HepG2 (cell line): ENCODE results near the gene CD3D. TPM values are rescaled to one million over a fixed set of nuclear protein-coding genes. Genes with fewer than 3 reads are reported as not detected.
A peak's percentile ranks its signal among the peaks of the same experiment; 100 is the strongest.

Experiments used
- ATAC-seq: fragments of 200-7000 bp; cut with Tn5 transposase; 3 replicates; pipeline ENCODE4 v1.9.1; 2020; ENCODE audit warnings: mild to moderate bottlenecking, moderate library complexity
- Bru-seq: library from RNA; stranded (reverse); fragments of 400-500 nt; gene quantifications from one replicate; lab custom pipeline; 2021; lab: Mats Ljungman, UMichigan
- BruChase-seq, 2 experiments: library from RNA; stranded (reverse); fragments of 400-500 nt; gene quantifications; one replicate each; lab custom pipeline; 2021; lab: Mats Ljungman, UMichigan
- BruUV-seq: library from RNA; stranded (reverse); fragments of 400-500 nt; replicated peaks from 2 replicates; lab custom pipeline; 2021; lab: Mats Ljungman, UMichigan
- CTCF ChIA-PET: fragments of 300-600 bp; formaldehyde crosslinking; extraction: SDS; loops from one replicate; lab custom pipeline; 2021; ENCODE audit warnings: low total read pairs, inconsistent platforms, low intra/inter-chr PET ratio; lab: Yijun Ruan, JAX
- POLR2A ChIA-PET: fragments of 350-600 bp; sonication (Branson Sonifier 250); formaldehyde crosslinking; loops from one replicate; lab custom pipeline; 2020; ENCODE audit warnings: antibody characterized with exemption, inconsistent platforms; lab: Yijun Ruan, JAX
- DNase-seq: peaks from one replicate; pipeline ENCODE4 v3.0.0-alpha.2; 2015; ENCODE audit warnings: low spot score
- FAIRE-seq: peaks from 3 replicates; lab custom pipeline; 2011; peaks lifted over from hg19 to GRCh38; lab: Jason Lieb, UNC
- H2AFZ ChIP-seq: one replicate; pipeline ENCODE4 v1.6.1; 2011; ENCODE audit warnings: low read length, inconsistent platforms
- H3K27ac ChIP-seq: fragments of 300-600 bp; 3 replicates; pipeline ENCODE4 v1.8.0; 2011; ENCODE audit warnings: mixed run types, mild to moderate bottlenecking, mixed read lengths, low read length, inconsistent platforms; ENCODE audit not compliant: insufficient read depth; ENCODE audit errors: extremely low read length
- H3K27me3 ChIP-seq, 2 experiments: fragments of 200-600 bp in 1 of 2; 2 replicates in 1 of 2; 3 replicates in 1 of 2; pipeline versions ENCODE4 v1.6.0 to v1.8.0; 2011; ENCODE audit warnings: low read length in 2 of 2, mild to moderate bottlenecking in 2 of 2, moderate library complexity in 2 of 2, inconsistent platforms in 1 of 2; ENCODE audit not compliant: insufficient read depth in 2 of 2, control insufficient read depth in 1 of 2
- H3K36me3 ChIP-seq, 2 experiments: fragments of 200-600 bp in 1 of 2; replicated peaks in 1 of 2; 2 replicates in 1 of 2; 3 replicates in 1 of 2; pipeline versions ENCODE4 v1.5.1 to v1.8.0; 2011; ENCODE audit warnings: low read length in 2 of 2, inconsistent platforms in 1 of 2; ENCODE audit not compliant: insufficient read depth in 2 of 2, control insufficient read depth in 1 of 2
- H3K4me1 ChIP-seq: 2 replicates; pipeline ENCODE4 v1.5.1; 2012; ENCODE audit warnings: low read length, inconsistent platforms; ENCODE audit not compliant: insufficient read depth
- H3K4me2 ChIP-seq: 2 replicates; pipeline ENCODE4 v1.6.0; 2011; ENCODE audit warnings: low read depth, low read length, inconsistent platforms
- H3K4me3 ChIP-seq, 3 experiments: fragments of 200-600 bp in 1 of 3; sonication (generic), shearing (Covaris generic) in 1 of 3; replicated peaks in 1 of 3; 2 replicates each; pipeline ENCODE4 v1.5.1; 2011 to 2016; ENCODE audit warnings: low read length in 3 of 3, inconsistent platforms in 2 of 3, low read depth in 2 of 3, mild to moderate bottlenecking in 2 of 3, control low read depth in 1 of 3, mixed read lengths in 1 of 3; ENCODE audit not compliant: insufficient read depth in 1 of 3
- H3K79me2 ChIP-seq: one replicate; pipeline ENCODE4 v1.6.1; 2011; ENCODE audit warnings: low read length, inconsistent platforms; ENCODE audit not compliant: insufficient read depth
- H3K9ac ChIP-seq: 2 replicates; pipeline ENCODE4 v1.6.0; 2011; ENCODE audit warnings: mild to moderate bottlenecking, low read depth, low read length, inconsistent platforms; ENCODE audit not compliant: insufficient read depth
- H3K9me3 ChIP-seq: 2 replicates; pipeline ENCODE4 v1.5.1; 2012; ENCODE audit warnings: mild to moderate bottlenecking, low read length
- H4K20me1 ChIP-seq: 2 replicates; pipeline ENCODE4 v1.6.0; 2011; ENCODE audit warnings: inconsistent platforms, mild to moderate bottlenecking, low read length, moderate library complexity; ENCODE audit not compliant: insufficient read depth
- ETV5 ChIP-seq: IDR thresholded peaks from 2 replicates; pipeline ENCODE4 v1.6.1; 2018; ENCODE audit warnings: missing biosample characterization, missing genetic modification reagents, inconsistent platforms, borderline replicate concordance
- FOSL2 ChIP-seq: sonication (generic); formaldehyde crosslinking; IDR thresholded peaks from 2 replicates; pipeline ENCODE4 v1.4.0; 2020; ENCODE audit warnings: missing genetic modification reagents
- MEIS2 ChIP-seq: sonication (generic); formaldehyde crosslinking; IDR thresholded peaks from 2 replicates; pipeline ENCODE4 v1.9.0; 2021; ENCODE audit warnings: mild to moderate bottlenecking, missing genetic modification reagents
- PTBP1 ChIP-seq: fragments of 200-400 bp; formaldehyde crosslinking; IDR thresholded peaks from 2 replicates; pipeline ENCODE4 v1.6.1; 2018; ENCODE audit warnings: low read length, low read depth; ENCODE audit not compliant: poor library complexity, severe bottlenecking
- ZBTB3 ChIP-seq: sonication (generic); formaldehyde crosslinking; IDR thresholded peaks from 2 replicates; pipeline ENCODE4 v1.4.0; 2020; ENCODE audit warnings: low read depth, mild to moderate bottlenecking, moderate library complexity, missing genetic modification reagents, borderline replicate concordance
- ZNF235 ChIP-seq: sonication (generic); formaldehyde crosslinking; IDR thresholded peaks from 2 replicates; pipeline ENCODE4 v1.8.1; 2023; ENCODE audit warnings: mild to moderate bottlenecking, missing genetic modification reagents, borderline replicate concordance
- ZNF281 ChIP-seq: sonication (generic); formaldehyde crosslinking; IDR thresholded peaks from 2 replicates; pipeline ENCODE4 v1.4.0; 2020; ENCODE audit warnings: missing genetic modification reagents, borderline replicate concordance
- ZNF317 ChIP-seq: sonication (generic); formaldehyde crosslinking; IDR thresholded peaks from 2 replicates; pipeline ENCODE4 v1.5.0; 2020; ENCODE audit warnings: mild to moderate bottlenecking, missing genetic modification reagents
- whole genome bisulfite sequencing: methylation state at CpG from one replicate; pipeline ENCODE4 v1.1.6; 2017; ENCODE audit warnings: low lambda C conversion rate; 5-methylcytosine and 5-hydroxymethylcytosine counted together
- in situ Hi-C: cut with HindIII; loops from 2 replicates; pipeline ENCODE4 v1.10.0; 2017; ENCODE audit warnings: low pct_unique_long_range_greater_than_20kb; ENCODE audit not compliant: extremely low pct_ligation_motif_present
- intact Hi-C: fragments of 100-400 bp; cut with micrococcal nuclease; formaldehyde crosslinking; loops from one replicate; pipeline ENCODE4 v1.10.0; 2022; ENCODE audit not compliant: unreplicated experiment
- long read RNA-seq, 2 experiments: library from RNA in 1 of 2; library from polyadenylated mRNA in 1 of 2; stranded (forward) in 1 of 2; unstranded in 1 of 2; transcript quantifications; one replicate each; pipeline ENCODE4 v2.0.0, GENCODE V29; 2019 to 2022
- polyA minus RNA-seq, 3 experiments: library from RNA; depleted of rRNA, polyadenylated mRNA; stranded (reverse); fragments of >200 nt; gene quantifications; 2 replicates each; pipeline ENCODE4 v1.2.3, GENCODE V29; 2011; ENCODE audit warnings: low replicate concordance in 1 of 3
- polyA plus RNA-seq, 8 experiments: library from polyadenylated mRNA; depleted of rRNA in 3 of 8; stranded (reverse) in 7 of 8; unstranded in 1 of 8; fragments of >200 nt; fragmentation: Illumina TruSeq in 4 of 8; extraction: Trizol in 4 of 8; gene quantifications; 2 replicates each; pipeline versions ENCODE4 v1.2.1 to v1.2.3, GENCODE V29; 2011 to 2016; ENCODE audit warnings: low read depth in 4 of 8, missing spikeins in 1 of 8, mixed read lengths in 1 of 8; ENCODE audit not compliant: insufficient read depth in 1 of 8
- total RNA-seq, 5 experiments: library from RNA; depleted of rRNA; stranded (reverse); fragments of >200 nt; fragmentation: Illumina TruSeq; extraction: Trizol; gene quantifications; 2 replicates each; pipeline ENCODE4 v1.2.3, GENCODE V29; 2016; ENCODE audit warnings: low read depth in 1 of 5

CD3D gene
- total RNA-seq (2016; rRNA removed; fragmentation: Illumina TruSeq; extraction: Trizol) (0.25 and 0.66 TPM in 2 replicates), polyA plus RNA-seq (2011; rRNA removed) (6.6 and 7.2 TPM in 2 replicates), polyA minus RNA-seq (2011; rRNA and poly(A)+ RNA removed; ENCODE audit: low replicate concordance) (0.23 and 2.9 TPM in 2 replicates), Bru-seq, nascent RNA (percentile 25 among the genes with signal in this experiment), BruChase-seq, experiment 1, labeled RNA remaining after a 6-hour chase (percentile 15 among the genes with signal in this experiment), BruChase-seq, experiment 2, labeled RNA remaining after a 2-hour chase (not detected)
- not detected in 2 replicates for total RNA-seq (2016; cell fraction: cytosol; rRNA removed; fragmentation: Illumina TruSeq; extraction: Trizol; ENCODE audit: low read depth)
- 0.30 and 0.58 TPM in 2 replicates for total RNA-seq (2016; cell fraction: insoluble cytoplasmic fraction; rRNA removed; fragmentation: Illumina TruSeq; extraction: Trizol)
- total RNA-seq (2016; cell fraction: membrane; rRNA removed; fragmentation: Illumina TruSeq; extraction: Trizol) = not detected in 2 replicates
- total RNA-seq (2016; cell fraction: nucleus; rRNA removed; fragmentation: Illumina TruSeq; extraction: Trizol) = 0.81 TPM in 1 of 2 replicates, not detected in the other
- polyA plus RNA-seq (2011; cell fraction: cytosol; rRNA removed) = 5.8 and 6.4 TPM in 2 replicates
- 1.00 and 1.8 TPM in 2 replicates for polyA plus RNA-seq (2011; cell fraction: nucleus; rRNA removed)
- 1.5 and 2.9 TPM in 2 replicates for polyA plus RNA-seq (2012)
- polyA plus RNA-seq (2016; cell fraction: cytosol; fragmentation: Illumina TruSeq; extraction: Trizol; ENCODE audit: low read depth) = 0.12 TPM in 1 of 2 replicates, not detected in the other
- 0.40 and 0.81 TPM in 2 replicates for polyA plus RNA-seq (2016; cell fraction: insoluble cytoplasmic fraction; fragmentation: Illumina TruSeq; extraction: Trizol; ENCODE audit: low read depth)
- not detected in 2 replicates for polyA plus RNA-seq (2016; cell fraction: membrane; fragmentation: Illumina TruSeq; extraction: Trizol; ENCODE audit: low read depth)
- polyA plus RNA-seq (2016; cell fraction: nucleus; fragmentation: Illumina TruSeq; extraction: Trizol; ENCODE audit: insufficient read depth, low read depth) = 1.3 TPM in 1 of 2 replicates, not detected in the other
- polyA minus RNA-seq (2011; cell fraction: cytosol; rRNA and poly(A)+ RNA removed) = 1.3 and 4.3 TPM in 2 replicates
- polyA minus RNA-seq (2011; cell fraction: nucleus; rRNA and poly(A)+ RNA removed) = not detected in 2 replicates
- long read RNA-seq, experiment 1, transcript CD3D-201 (5 exons, 861 nt) = major isoform, 6 of 6 reads
- long read RNA-seq, experiment 1, partial matches to known transcripts = 0 of 6 reads
- long read RNA-seq, experiment 1, other reads (novel, unspliced or antisense) = 0 of 6 reads
- long read RNA-seq, experiment 2, partial matches to known transcripts = 0 of 2 reads
- long read RNA-seq, experiment 2, other reads (novel, unspliced or antisense) = 0 of 2 reads

DNA sequence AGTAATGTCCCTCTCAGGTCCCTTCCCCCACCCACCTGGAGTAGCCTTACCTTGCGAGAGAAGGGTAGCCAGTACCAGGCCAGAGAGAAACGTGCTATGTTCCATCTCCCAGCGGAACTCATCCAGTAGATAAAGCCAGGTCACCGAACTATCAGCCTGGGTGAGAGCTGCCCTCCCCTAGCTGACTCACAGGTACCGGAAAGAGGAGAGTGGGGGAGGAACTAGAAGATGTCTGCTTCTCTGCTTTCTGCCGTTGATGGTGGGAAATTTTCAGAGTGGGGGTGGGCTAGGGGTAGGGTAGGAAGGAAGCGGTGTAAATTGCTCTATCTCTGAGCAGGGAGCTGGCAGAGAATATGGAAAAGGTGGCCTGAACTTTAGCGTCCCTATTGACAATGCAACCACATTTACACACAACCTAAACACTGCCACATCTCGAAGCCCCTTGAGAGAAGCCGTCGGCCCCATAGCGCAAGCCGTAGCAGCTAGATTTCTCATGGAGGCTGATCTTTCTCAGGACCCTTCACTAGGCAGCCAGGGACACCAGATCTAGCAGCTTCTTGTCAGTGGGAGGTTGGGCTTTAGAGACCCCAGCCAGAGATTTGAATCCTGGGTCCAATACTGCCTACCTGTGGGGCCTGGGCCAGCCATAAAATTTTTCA, at the start of gene CD3D:
Gene CD3D, minus strand, starts transcription at position 203 of the 659 bp plus-strand sequence. Its CDS starts 98 bp downstream, at position 105.
- intact Hi-C loops (no loop called here), in situ Hi-C loops (no loop called here)
- Histone ChIP-seq H3K4me1 (peaks cover 34% of the 10 kb centered on the region), H3K9ac (no peak within 1 kb of the TSS), H3K27me3 (peaks cover 3 to 23% of the 10 kb centered on the region in 2 experiments; a peak in 2 of 5 replicates), H3K36me3 (no peaks in the 10 kb centered on the region), H2AFZ (peak within 1 kb of the TSS; percentile 25), H3K9me3 (no peaks in the 10 kb centered on the region), H3K4me2 (peak within 1 kb of the TSS; percentile 33; the same call in 1 of the 2 replicates), H4K20me1 (no peaks in the 10 kb centered on the region), H3K27ac (no peak within 1 kb of the TSS), H3K4me3 (no peak within 1 kb of the TSS), H3K79me2 (no peaks in the 10 kb centered on the region)
- ChIA-PET POLR2A (no interaction called here), CTCF (no interaction called here)
- DNase-seq (peak; percentile 20), FAIRE-seq (no peak), ATAC-seq (peak; percentile 60)
- no TSS peak for BruUV-seq
- no peak for TF ChIP-seq PTBP1
- no peak for TF ChIP-seq ZBTB3 (CRISPR knock-in tag)
- TF ChIP-seq ZNF235 (CRISPR knock-in tag) = no peak
- 0 out of 2 replicates have a peak, but pooled peaks have one; percentile 52 for TF ChIP-seq ZNF317 (CRISPR knock-in tag)
- TF ChIP-seq FOSL2 = peak; percentile 68
- no peak for TF ChIP-seq MEIS2 (CRISPR knock-in tag)
- 0 out of 2 replicates have a peak, but pooled peaks have one; percentile 22 for TF ChIP-seq ZNF281 (CRISPR knock-in tag)
- peak; percentile 48; the same call in 1 of the 2 replicates for TF ChIP-seq ETV5 (CRISPR knock-in tag)
- 16% methylated on average over 8 of the region's 13 CpGs for WGBS
